HEK293T (cell line): ENCODE data around the gene PRDM16.

Experiments
- FOXA1 ChIP-seq: fragments of 450-650 bp; IDR thresholded peaks from 2 replicates; pipeline ENCODE4 v1.6.1; 2016; ENCODE audit warnings: mild to moderate bottlenecking
- FOXM1 ChIP-seq: fragments of 450-650 bp; IDR thresholded peaks from 2 replicates; pipeline ENCODE4 v1.6.1; 2017; ENCODE audit warnings: mild to moderate bottlenecking, borderline replicate concordance

DNA sequence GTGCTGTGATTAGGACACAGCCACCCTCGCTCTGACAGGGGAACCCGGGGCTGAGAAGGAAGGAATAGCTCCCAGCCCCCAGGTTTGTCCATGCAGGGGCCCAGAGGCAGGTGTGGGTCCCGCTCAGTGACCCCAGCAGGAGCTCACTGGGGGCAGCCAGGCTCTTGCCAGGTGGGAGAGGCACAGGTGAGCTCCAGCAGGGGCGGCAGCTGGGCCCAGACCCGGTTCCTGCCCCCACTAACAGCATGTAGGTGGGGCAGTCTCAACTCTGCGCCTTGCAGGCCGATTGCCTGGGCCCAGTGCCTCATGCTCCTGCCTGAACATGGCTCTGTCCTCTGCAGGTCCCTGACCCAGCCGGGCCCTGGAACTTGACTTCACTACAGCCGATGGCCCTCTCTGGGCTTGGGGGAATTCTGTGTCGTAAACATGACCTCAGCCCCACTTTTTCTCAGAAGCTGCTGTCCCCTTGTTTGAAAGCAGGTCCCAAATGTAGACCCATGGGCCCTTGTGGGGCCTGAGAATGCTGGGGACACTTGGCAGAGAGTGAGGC lies 127.0 kb downstream of the PRDM16 start:
- TF ChIP-seq FOXA1 (no peak), FOXM1 (no peak)
